ENCODE measurements around the gene ENPP6.

The ENPP6 gene

DNA sequence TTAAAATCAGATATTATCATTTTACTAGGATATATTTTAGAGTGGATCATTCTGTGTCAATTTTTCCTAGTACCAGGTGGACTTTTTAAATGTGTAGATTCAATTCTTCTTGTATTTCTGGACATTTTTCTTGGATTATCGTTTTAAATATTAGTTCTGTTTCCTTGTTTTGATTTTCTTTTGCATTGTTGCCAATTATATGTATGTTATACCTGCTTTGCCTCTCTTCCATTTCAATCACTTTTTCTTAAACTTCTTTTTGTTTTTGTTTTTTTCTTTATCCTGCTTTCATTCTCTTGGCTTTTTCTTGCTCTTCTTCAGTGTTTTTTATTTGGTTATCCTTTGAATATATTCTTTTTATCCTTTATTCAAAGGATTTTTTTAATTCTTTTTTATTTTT is 171.5 kb downstream of the ENPP6 start:
- no peak for DNase-seq

DNA sequence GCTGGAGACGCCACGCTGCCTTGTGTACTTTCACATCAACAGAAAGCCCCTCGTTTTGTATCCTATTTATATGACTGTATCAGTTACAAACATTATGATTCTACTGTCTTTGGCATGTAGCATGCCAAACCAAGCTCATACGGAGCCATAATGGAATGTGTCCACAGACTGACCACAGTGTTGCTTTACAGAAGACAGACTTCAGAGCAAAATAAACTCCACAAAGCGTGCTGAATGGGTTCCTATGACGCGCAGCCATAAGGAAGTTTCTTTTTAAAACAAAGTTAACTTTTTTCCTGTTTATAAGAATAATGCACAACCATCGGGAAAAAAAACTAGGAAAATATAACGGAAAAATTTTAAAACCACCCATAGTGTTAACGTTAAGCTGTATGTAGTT is 176.5 kb downstream of the ENPP6 start:
- no peak for DNase-seq

DNA sequence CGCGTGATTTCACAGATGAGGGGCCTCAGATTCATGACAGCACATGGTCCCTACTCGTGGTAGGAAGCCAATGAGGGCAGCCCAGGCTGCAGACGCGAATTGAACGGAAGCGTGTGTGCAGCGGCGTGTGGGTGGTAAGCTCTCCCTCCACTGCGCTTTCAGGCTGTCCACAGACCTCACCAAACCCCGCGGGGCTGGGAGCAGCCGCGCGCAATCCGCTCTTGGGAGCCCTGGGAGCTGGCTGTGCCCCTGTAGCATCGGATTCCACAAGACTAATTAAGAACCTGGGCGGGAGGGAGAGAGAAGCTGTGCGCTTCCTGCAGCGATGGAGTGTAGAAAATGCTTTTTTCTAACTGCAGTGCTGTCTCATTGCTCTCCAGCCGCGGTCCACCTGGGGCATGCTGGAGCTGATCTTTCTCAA is 177.7 kb downstream of the ENPP6 start:
- DNase-seq = no peak
